ENCODE data around the gene CHMP3.

DNA sequence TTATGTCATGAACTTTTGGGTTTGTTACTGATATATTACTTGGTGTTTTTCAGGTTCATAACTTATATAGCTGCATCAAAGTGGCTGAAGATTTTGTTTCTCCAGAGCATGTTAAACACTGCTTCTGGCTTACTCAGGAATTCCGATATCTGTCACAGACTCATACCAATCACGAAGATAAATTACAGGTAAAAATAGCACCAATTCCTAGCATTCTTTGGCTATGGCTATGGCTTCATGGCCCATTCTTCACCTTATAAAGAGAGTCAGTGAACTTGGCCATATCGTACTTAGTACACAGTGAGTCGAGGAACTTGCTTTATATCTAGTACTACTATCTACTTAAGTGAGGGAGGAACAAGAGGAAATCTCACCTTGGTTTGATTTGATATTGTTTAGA is 72.2 kb downstream of the CHMP3 start:
- TF ChIP-seq, protein P1, sequence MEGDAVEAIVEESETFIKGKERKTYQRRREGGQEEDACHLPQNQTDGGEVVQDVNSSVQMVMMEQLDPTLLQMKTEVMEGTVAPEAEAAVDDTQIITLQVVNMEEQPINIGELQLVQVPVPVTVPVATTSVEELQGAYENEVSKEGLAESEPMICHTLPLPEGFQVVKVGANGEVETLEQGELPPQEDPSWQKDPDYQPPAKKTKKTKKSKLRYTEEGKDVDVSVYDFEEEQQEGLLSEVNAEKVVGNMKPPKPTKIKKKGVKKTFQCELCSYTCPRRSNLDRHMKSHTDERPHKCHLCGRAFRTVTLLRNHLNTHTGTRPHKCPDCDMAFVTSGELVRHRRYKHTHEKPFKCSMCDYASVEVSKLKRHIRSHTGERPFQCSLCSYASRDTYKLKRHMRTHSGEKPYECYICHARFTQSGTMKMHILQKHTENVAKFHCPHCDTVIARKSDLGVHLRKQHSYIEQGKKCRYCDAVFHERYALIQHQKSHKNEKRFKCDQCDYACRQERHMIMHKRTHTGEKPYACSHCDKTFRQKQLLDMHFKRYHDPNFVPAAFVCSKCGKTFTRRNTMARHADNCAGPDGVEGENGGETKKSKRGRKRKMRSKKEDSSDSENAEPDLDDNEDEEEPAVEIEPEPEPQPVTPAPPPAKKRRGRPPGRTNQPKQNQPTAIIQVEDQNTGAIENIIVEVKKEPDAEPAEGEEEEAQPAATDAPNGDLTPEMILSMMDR (IDR thresholded peaks at IDR 0.05; ENCODE audit: control extremely low read depth in 1 of 3, insufficient read depth in 1 of 3, low read depth in 1 of 3, low read length in 3 of 3), result no peak
- no peak for TF ChIP-seq YY1 (IDR thresholded peaks at IDR 0.05; ENCODE audit: low read depth, low read length)
- no peak for TF ChIP-seq MAFK (IDR thresholded peaks at IDR 0.05; ENCODE audit: low read depth, low read length)
- no peak for TF ChIP-seq TAF1 (IDR thresholded peaks at IDR 0.05; ENCODE audit: low read depth, low read length)
- no peak for TF ChIP-seq POLR2AphosphoS5 (IDR thresholded peaks at IDR 0.05; ENCODE audit: low read depth, low read length)
- TF ChIP-seq, protein P2, sequence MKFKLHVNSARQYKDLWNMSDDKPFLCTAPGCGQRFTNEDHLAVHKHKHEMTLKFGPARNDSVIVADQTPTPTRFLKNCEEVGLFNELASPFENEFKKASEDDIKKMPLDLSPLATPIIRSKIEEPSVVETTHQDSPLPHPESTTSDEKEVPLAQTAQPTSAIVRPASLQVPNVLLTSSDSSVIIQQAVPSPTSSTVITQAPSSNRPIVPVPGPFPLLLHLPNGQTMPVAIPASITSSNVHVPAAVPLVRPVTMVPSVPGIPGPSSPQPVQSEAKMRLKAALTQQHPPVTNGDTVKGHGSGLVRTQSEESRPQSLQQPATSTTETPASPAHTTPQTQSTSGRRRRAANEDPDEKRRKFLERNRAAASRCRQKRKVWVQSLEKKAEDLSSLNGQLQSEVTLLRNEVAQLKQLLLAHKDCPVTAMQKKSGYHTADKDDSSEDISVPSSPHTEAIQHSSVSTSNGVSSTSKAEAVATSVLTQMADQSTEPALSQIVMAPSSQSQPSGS (IDR thresholded peaks at IDR 0.05; ENCODE audit: low read length), result no peak

Data from H1 (cell line).